Stomach (tissue), 4 donors: ENCODE results near the gene FRMD1.

Experiments used
- POLR2A ChIP-seq, 4 donors: fragments of 450-650 bp; IDR thresholded peaks; one replicate each; pipeline ENCODE4 v1.6.1; 2016; ENCODE audit warnings: antibody characterized with exemption in 4 of 4, control low read depth in 2 of 4, mild to moderate bottlenecking in 1 of 4, moderate library complexity in 1 of 4
- POLR2AphosphoS5 ChIP-seq, 3 donors: sonication (generic); formaldehyde crosslinking; IDR thresholded peaks; one replicate each; pipeline ENCODE4 v1.6.1; 2016; ENCODE audit warnings: antibody characterized with exemption in 3 of 3
- TF ChIP-seq, protein P1 (sequence below), 7 experiments: fragments of 450-650 bp in 4 of 7; fragments of 200-600 bp in 3 of 7; sonication (generic) in 3 of 7; IDR thresholded peaks; one replicate each; pipeline ENCODE4 v1.5.1; 2016 to 2019; ENCODE audit warnings: antibody characterized with exemption in 7 of 7, control low read depth in 2 of 7, mild to moderate bottlenecking in 1 of 7

DNA sequence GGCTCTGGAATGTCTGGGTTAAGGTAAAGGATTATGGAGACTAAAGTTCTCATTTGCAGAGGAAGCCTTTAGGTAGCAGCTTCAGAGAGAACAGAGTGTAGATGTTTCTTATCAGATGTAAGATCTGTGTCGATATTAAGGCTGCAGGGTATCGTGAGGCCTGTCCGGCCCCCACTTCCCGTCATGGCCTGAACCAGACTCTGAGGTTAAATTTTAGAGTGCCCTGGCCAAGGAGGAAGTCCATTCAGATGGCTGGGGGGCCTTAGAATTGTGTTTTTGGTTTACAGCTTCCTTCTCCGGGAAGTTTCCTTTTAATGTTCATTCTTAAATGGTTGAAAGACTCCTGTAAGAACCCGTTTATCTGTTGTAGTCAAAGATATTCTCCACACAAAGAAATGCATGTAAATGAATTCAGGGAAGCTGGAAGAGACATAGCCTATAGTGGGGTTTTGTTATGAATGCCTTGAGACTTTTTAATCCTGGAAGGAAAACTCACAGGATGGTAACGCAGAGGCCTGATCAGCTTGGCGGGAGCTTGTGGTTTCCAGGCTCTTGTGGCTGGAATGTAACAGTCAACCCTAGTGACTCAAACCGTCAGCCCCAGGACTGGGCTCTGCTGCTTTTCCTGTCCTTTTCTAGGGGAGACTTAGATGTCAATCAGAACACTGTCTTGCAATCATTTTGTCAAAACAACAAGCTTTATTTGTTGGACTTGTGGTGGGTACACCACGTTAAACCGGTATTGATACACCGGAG, 46.8 kb downstream of the FRMD1 start:
- TF ChIP-seq, protein P1, sequence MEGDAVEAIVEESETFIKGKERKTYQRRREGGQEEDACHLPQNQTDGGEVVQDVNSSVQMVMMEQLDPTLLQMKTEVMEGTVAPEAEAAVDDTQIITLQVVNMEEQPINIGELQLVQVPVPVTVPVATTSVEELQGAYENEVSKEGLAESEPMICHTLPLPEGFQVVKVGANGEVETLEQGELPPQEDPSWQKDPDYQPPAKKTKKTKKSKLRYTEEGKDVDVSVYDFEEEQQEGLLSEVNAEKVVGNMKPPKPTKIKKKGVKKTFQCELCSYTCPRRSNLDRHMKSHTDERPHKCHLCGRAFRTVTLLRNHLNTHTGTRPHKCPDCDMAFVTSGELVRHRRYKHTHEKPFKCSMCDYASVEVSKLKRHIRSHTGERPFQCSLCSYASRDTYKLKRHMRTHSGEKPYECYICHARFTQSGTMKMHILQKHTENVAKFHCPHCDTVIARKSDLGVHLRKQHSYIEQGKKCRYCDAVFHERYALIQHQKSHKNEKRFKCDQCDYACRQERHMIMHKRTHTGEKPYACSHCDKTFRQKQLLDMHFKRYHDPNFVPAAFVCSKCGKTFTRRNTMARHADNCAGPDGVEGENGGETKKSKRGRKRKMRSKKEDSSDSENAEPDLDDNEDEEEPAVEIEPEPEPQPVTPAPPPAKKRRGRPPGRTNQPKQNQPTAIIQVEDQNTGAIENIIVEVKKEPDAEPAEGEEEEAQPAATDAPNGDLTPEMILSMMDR (IDR thresholded peaks at IDR 0.05), result no peak
- peak in 1 of 3 donors; percentile 11 for TF ChIP-seq POLR2AphosphoS5 (IDR thresholded peaks at IDR 0.05)
- no peak for TF ChIP-seq POLR2A (IDR thresholded peaks at IDR 0.05)
